ENCODE data around the gene SLC27A3. TPM values are rescaled to one million over a fixed set of nuclear protein-coding genes. Genes with fewer than 3 reads are reported as not detected.

Gene SLC27A3
- total RNA-seq, 3 donors from 2014 or later, result 3.8 to 6.0 (median 6.0) TPM

- ATAC-seq (no peak), DNase-seq (no peak)
- peaks cover 41% of the 10 kb centered on the region for H3K36me3 Mint-ChIP-seq (ENCODE audit: insufficient read depth)
- H3K4me3 Mint-ChIP-seq, result no peak overlapping the region
- H3K9me3 Mint-ChIP-seq, result no peaks in the 10 kb centered on the region
- no peaks in the 10 kb centered on the region for H3K4me1 Mint-ChIP-seq (ENCODE audit: low read depth)
- no peaks in the 10 kb centered on the region for H3K27me3 Mint-ChIP-seq (ENCODE audit: low read depth)
These were observed 41.2 kb downstream of the SLC27A3 start for GRCh38 chr1:153816283-153816889.

- no peak overlapping the region for H3K4me3 Mint-ChIP-seq
- no peaks in the 10 kb centered on the region for H3K27me3 Mint-ChIP-seq (ENCODE audit: low read depth)
- DNase-seq, result no peak
- H3K4me1 Mint-ChIP-seq (ENCODE audit: low read depth), result no peaks in the 10 kb centered on the region
- H3K9me3 Mint-ChIP-seq, result no peaks in the 10 kb centered on the region
- ATAC-seq, result no peak
- H3K36me3 Mint-ChIP-seq (ENCODE audit: insufficient read depth), result peaks cover 35% of the 10 kb centered on the region
These were observed 43.7 kb downstream of the SLC27A3 start for GRCh38 chr1:153818876-153819275.

GRCh38 chr1:153827168-153827964, 52.2 kb downstream of the SLC27A3 start:
- peaks cover 2% of the 10 kb centered on the region for H3K4me1 Mint-ChIP-seq (ENCODE audit: low read depth)
- peak; percentile 48 to 51 for ATAC-seq
- no peaks in the 10 kb centered on the region for H3K9me3 Mint-ChIP-seq

More at GRCh38 chr1:153827168-153827964, 52.2 kb downstream of the SLC27A3 start:
- Mint-ChIP-seq H3K27me3 (ENCODE audit: low read depth) (no peaks in the 10 kb centered on the region), H3K36me3 (ENCODE audit: insufficient read depth) (peaks cover 8% of the 10 kb centered on the region), H3K4me3 (no peak overlapping the region)
- no peak for DNase-seq

Other genes starting within 250 kb of the SLC27A3 start
- gene S100A6, start 239.4 kb upstream of the SLC27A3 start, total RNA-seq, result 100 to 1,000 TPM; 133 to 188 (median 134) TPM
- 1 to 10 TPM in 1 of 3 donors, under 1 TPM in 2; 0.74 to 2.5 (median 0.95) TPM for gene S100A5, start 234.5 kb upstream of the SLC27A3 start, total RNA-seq
- gene S100A4, start 229.6 kb upstream of the SLC27A3 start, total RNA-seq, result 10 to 100 TPM; 19.6 to 40.3 (median 21.7) TPM
- not detected for gene S100A3, start 226.1 kb upstream of the SLC27A3 start, total RNA-seq
- 1 to 10 TPM in 1 of 3 donors, under 1 TPM in 2; 0.40 to 1.2 (median 0.76) TPM for gene S100A2, start 209.6 kb upstream of the SLC27A3 start, total RNA-seq
- gene S100A16, start 162.3 kb upstream of the SLC27A3 start, total RNA-seq, result under 1 TPM in 2 of 3 donors, not detected in 1; 0.24 to 0.29 TPM
- gene S100A14, start 159.1 kb upstream of the SLC27A3 start, total RNA-seq, result under 1 TPM in 2 of 3 donors, not detected in 1; 0.32 to 0.43 TPM
- gene S100A13, start 147.9 kb upstream of the SLC27A3 start, total RNA-seq, result 1 to 10 TPM; 2.0 to 4.9 (median 3.3) TPM
- gene S100A1, start 147.0 kb upstream of the SLC27A3 start, total RNA-seq, result not detected
- gene CHTOP, start 141.3 kb upstream of the SLC27A3 start, total RNA-seq, result 100 to 1,000 TPM; 111 to 117 (median 114) TPM
- 10 to 100 TPM; 32.1 to 36.8 (median 32.7) TPM for gene SNAPIN, start 116.7 kb upstream of the SLC27A3 start, total RNA-seq
- gene ILF2, start 104.4 kb upstream of the SLC27A3 start, total RNA-seq, result 100 to 1,000 TPM; 525 to 559 (median 531) TPM
- under 1 TPM; 0.16 to 0.26 (median 0.23) TPM for gene NPR1, start 96.7 kb upstream of the SLC27A3 start, total RNA-seq
- gene INTS3, start 47.4 kb upstream of the SLC27A3 start, total RNA-seq, result 10 to 100 TPM; 46.9 to 49.4 (median 48.5) TPM
- gene GATAD2B, start 147.6 kb downstream of the SLC27A3 start, total RNA-seq, result 10 to 100 TPM; 57.3 to 58.3 (median 57.7) TPM
- 100 to 1,000 TPM; 110 to 117 (median 115) TPM for gene DENND4B, start 171.3 kb downstream of the SLC27A3 start, total RNA-seq
- 10 to 100 TPM; 43.7 to 56.0 (median 51.7) TPM for gene CRTC2, start 183.2 kb downstream of the SLC27A3 start, total RNA-seq
- 10 to 100 TPM; 72.6 to 79.3 (median 73.9) TPM for gene SLC39A1, start 188.1 kb downstream of the SLC27A3 start, total RNA-seq
- gene CREB3L4, start 192.5 kb downstream of the SLC27A3 start, total RNA-seq, result 1 to 10 TPM; 4.2 to 4.3 (median 4.3) TPM
- 100 to 1,000 TPM; 257 to 294 (median 273) TPM for gene JTB, start 202.3 kb downstream of the SLC27A3 start, total RNA-seq
- gene RAB13, start 210.9 kb downstream of the SLC27A3 start, total RNA-seq, result 10 to 100 TPM in 1 of 3 donors, 1 to 10 TPM in 2; 7.0 to 16.0 (median 9.3) TPM
- 1,000 to 10,000 TPM; 2,132 to 2,236 (median 2,176) TPM for gene RPS27, start 215.4 kb downstream of the SLC27A3 start, total RNA-seq

All from activated T-cell treated with anti-CD3 and anti-CD28 coated beads, Interleukin-2, amount 50 U/mL, for 4 hours (primary cell).